Pancreas (tissue), 10 donors: Measurements from ENCODE around the gene CTNNA2. TPM values are rescaled to one million over a fixed set of nuclear protein-coding genes. Genes with fewer than 3 reads are reported as not detected.
A peak's percentile ranks its signal among the peaks of the same experiment; 100 is the strongest.

Experiments
- ATAC-seq, 4 donors: fragments of 200-7000 bp; cut with Tn5 transposase; one replicate each; pipeline versions ENCODE4 v1.8.0 to v1.9.1; 2020; ENCODE audit warnings: mild to moderate bottlenecking in 4 of 4, moderate library complexity in 4 of 4
- DNase-seq, 6 donors: peaks; one replicate each; pipeline ENCODE4 v3.0.0-alpha.2; 2020
- FAIRE-seq: peaks from 2 replicates; lab custom pipeline; 2012; peaks lifted over from hg19 to GRCh38; lab: Jason Lieb, UNC
- H3K27ac ChIP-seq, 4 donors: fragments of 200-600 bp; sonication (generic); 1 replicate in 3 of 4; 2 replicates in 1 of 4; pipeline versions ENCODE4 v1.5.0 to v1.8.0; 2020
- H3K27me3 ChIP-seq, 4 donors: fragments of 200-600 bp; one replicate each; pipeline ENCODE4 v1.8.0; 2021
- H3K36me3 ChIP-seq, 3 donors: fragments of 200-600 bp; sonication (generic) in 1 of 3; one replicate each; pipeline versions ENCODE4 v1.5.0 to v1.8.0; 2020 to 2021
- H3K4me1 ChIP-seq, 3 donors: fragments of 200-600 bp; one replicate each; pipeline ENCODE4 v1.8.0; 2021
- H3K4me3 ChIP-seq, 4 donors: fragments of 200-600 bp; sonication (generic) in 2 of 4; one replicate each; pipeline versions ENCODE4 v1.5.0 to v1.8.0; 2020 to 2021
- H3K9me3 ChIP-seq, 4 donors: fragments of 200-600 bp; one replicate each; pipeline ENCODE4 v1.8.0; 2021
- WGBS, 2 donors: extraction: QIAGEN DNeasy Blood & Tissue Kit; methylation state at CpG; one replicate each; pipeline ENCODE4 v1.1.7; 2013; 5-methylcytosine and 5-hydroxymethylcytosine counted together
- intact Hi-C, 3 donors: fragments of 100-400 bp; cut with DNase I; formaldehyde crosslinking; loops; one replicate each; pipeline versions ENCODE4 v1.11.1 to v1.14.2; 2022
- polyA plus RNA-seq, 2 donors: library from polyadenylated mRNA; stranded (reverse); fragments of 200-250 nt; gene quantifications; one replicate each; pipeline ENCODE4 v1.2.3, GENCODE V29; 2013
- total RNA-seq, 6 donors: library from RNA; stranded (reverse); fragmentation: NEBNext Ultra II Directional in 4 of 6; extraction: Animal tissue kit (Norgen Biotek cat#: 25700) in 4 of 6; gene quantifications; one replicate each; pipeline versions ENCODE4 v1.2.1 to v1.2.4, GENCODE V29; 2021 to 2023
- TF ChIP-seq, protein P1 (sequence below), 4 donors: fragments of 200-600 bp; sonication (generic) in 3 of 4; IDR thresholded peaks; one replicate each; pipeline versions ENCODE4 v1.5.0 to v1.8.0; 2021; ENCODE audit warnings: antibody characterized with exemption in 4 of 4
- donor health status: healthy with polysubstance abuse.
- donor health status: DM: no; HTN: no; CAD: no; lungs with moderate emphysema.
- donor health status: DM: no; HTN: no; CAD: no.
- donor health status: control.
- donor health status: control.
- donor health status: Bipolar disorder and iron deficiency.
- donor health status: DM: yes; HTN: yes; CAD: no.
- donor health status: DM: no; HTN: no; CAD: no.
- donor health status: DM: no; HTN: no; CAD: no.
- donor health status: DM: yes; HTN: yes; CAD: no.

CTNNA2 gene
- total and polyA plus RNA-seq, 8 donors: 0.25 to 12.1 (median 2.1) TPM

DNA sequence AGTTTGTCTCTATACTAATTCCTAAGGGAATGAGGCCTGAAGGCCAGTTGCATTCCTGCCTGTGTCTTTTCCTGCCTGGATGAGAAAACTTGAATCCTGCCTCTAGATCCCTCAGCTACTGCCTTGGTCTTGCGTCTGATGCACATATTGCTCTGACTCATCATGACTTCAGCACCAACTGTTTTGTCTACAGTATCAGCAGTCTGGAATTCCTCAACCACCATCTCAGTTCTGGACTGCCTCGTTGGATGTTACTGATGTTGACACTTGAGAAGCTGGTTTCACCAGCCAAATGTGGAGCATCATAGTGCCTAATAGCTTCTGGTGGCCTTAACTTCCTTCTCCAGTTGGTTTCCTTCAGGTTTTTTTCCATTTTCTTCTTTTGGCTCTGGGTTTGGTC, 211.0 kb downstream of the CTNNA2 start:
- Histone ChIP-seq H3K36me3 (no peaks in the 10 kb centered on the region), H3K4me3 (no peak overlapping the region), H3K9me3 (no peaks in the 10 kb centered on the region), H3K4me1 (no peaks in the 10 kb centered on the region), H3K27ac (no peak overlapping the region), H3K27me3 (no peaks in the 10 kb centered on the region)
- ATAC-seq: peak in 2 of 4 donors; percentile 16 to 22
- FAIRE-seq: no peak
- DNase-seq: no peak
- 67 to 77% methylated on average over 2 of the region's 2 CpGs for WGBS, 2 donors
- intact Hi-C loops: no loop called here
- TF ChIP-seq, protein P1, sequence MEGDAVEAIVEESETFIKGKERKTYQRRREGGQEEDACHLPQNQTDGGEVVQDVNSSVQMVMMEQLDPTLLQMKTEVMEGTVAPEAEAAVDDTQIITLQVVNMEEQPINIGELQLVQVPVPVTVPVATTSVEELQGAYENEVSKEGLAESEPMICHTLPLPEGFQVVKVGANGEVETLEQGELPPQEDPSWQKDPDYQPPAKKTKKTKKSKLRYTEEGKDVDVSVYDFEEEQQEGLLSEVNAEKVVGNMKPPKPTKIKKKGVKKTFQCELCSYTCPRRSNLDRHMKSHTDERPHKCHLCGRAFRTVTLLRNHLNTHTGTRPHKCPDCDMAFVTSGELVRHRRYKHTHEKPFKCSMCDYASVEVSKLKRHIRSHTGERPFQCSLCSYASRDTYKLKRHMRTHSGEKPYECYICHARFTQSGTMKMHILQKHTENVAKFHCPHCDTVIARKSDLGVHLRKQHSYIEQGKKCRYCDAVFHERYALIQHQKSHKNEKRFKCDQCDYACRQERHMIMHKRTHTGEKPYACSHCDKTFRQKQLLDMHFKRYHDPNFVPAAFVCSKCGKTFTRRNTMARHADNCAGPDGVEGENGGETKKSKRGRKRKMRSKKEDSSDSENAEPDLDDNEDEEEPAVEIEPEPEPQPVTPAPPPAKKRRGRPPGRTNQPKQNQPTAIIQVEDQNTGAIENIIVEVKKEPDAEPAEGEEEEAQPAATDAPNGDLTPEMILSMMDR (IDR thresholded peaks at IDR 0.05): no peak

DNA sequence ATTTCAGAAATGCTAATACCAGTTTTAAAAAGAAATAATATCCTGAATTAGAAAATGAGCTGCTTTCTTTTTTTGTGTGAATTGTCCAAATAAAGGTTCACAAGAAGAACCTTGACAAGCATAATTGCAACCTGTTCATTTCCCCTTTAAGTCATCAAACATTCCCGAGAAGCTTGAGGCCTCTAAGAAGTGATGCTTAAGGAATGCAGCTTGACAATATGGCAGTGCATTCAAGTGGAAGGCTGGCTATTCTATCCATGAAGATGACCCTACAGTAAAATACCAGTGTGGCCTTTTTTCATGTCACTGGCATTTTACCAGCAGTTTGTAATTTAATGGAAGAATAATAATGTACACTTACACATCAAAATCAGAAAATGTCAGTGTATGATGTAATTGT, 216.7 kb downstream of the CTNNA2 start:
- Histone ChIP-seq H3K36me3 (no peaks in the 10 kb centered on the region), H3K9me3 (no peaks in the 10 kb centered on the region), H3K4me3 (no peak overlapping the region), H3K27me3 (no peaks in the 10 kb centered on the region), H3K4me1 (no peaks in the 10 kb centered on the region), H3K27ac (no peak overlapping the region)
- no peak for FAIRE-seq
- TF ChIP-seq, protein P1 (IDR thresholded peaks at IDR 0.05): no peak
- no peak for DNase-seq
- no peak for ATAC-seq
- WGBS, 2 donors: 61 to 66% methylated on average over 1 of the region's 1 CpG
- intact Hi-C loops: no loop called here

- H3K27ac ChIP-seq: no peak overlapping the region
- no peak for ATAC-seq
- H3K4me1 ChIP-seq: no peaks in the 10 kb centered on the region
- H3K9me3 ChIP-seq: no peaks in the 10 kb centered on the region
- DNase-seq: no peak
- no peak for FAIRE-seq
- TF ChIP-seq, protein P1 (IDR thresholded peaks at IDR 0.05): no peak
- intact Hi-C loops: no loop called here
- H3K4me3 ChIP-seq: no peak overlapping the region
- H3K36me3 ChIP-seq: no peaks in the 10 kb centered on the region
- 65 to 80% methylated on average over 1 of the region's 1 CpG for WGBS, 2 donors
- no peaks in the 10 kb centered on the region for H3K27me3 ChIP-seq
Measured at GRCh38 chr2:79734518-79734917, 221.7 kb downstream of the CTNNA2 start.

DNA sequence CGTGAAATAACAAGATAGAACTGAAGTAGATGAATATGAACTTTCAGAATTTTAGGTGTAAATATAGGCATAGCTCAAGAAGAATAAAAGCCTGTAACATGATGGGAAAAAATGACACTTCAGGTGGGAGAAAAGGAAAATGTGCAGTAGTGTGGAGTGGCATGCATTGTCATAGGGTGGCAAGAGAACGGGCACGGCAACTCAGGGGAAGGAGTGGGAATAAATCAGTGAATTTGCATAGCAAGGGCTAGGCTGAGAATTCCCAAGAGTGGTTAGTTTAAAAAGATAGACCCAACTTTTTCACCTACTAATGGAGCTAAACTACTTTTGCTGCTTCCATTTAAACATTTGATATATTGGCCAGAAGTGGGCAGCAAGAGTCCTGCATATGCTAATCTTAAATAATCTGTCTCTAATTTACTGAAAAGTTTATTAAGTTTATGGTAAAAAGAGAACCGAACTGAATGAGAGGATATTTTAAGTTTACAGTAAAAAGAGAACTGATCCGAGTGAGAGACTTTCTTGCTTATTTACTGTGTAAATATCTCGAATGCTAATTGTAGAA, 228.1 kb downstream of the CTNNA2 start:
- Histone ChIP-seq H3K27me3 (no peaks in the 10 kb centered on the region), H3K36me3 (no peaks in the 10 kb centered on the region), H3K4me1 (no peaks in the 10 kb centered on the region), H3K27ac (no peak overlapping the region), H3K4me3 (no peak overlapping the region), H3K9me3 (no peaks in the 10 kb centered on the region)
- ATAC-seq (no peak), FAIRE-seq (no peak), DNase-seq (no peak)
- WGBS, 2 donors: 54 to 62% methylated on average over 6 of the region's 6 CpGs
- TF ChIP-seq, protein P1 (IDR thresholded peaks at IDR 0.05): no peak
- intact Hi-C loops: no loop called here

GRCh38 chr2:79750321-79750720, 237.5 kb downstream of the CTNNA2 start:
- Histone ChIP-seq H3K4me3 (no peak overlapping the region), H3K9me3 (no peaks in the 10 kb centered on the region), H3K27ac (no peak overlapping the region), H3K4me1 (no peaks in the 10 kb centered on the region), H3K27me3 (no peaks in the 10 kb centered on the region), H3K36me3 (no peaks in the 10 kb centered on the region)
- DNase-seq (no peak), ATAC-seq (no peak), FAIRE-seq (no peak)
- TF ChIP-seq, protein P1 (IDR thresholded peaks at IDR 0.05): no peak
- intact Hi-C loops: no loop called here
- WGBS, 2 donors: 66 to 79% methylated on average over 6 of the region's 6 CpGs
